ENCODE results near the gene SEPTIN1. TPM values are rescaled to one million over a fixed set of nuclear protein-coding genes. Genes with fewer than 3 reads are reported as not detected.

The SEPTIN1 gene
- total and polyA plus RNA-seq, 2 donors (not counting 1 experiment from before 2014, with no cell fraction given), result 0.17 TPM; not detected in 1

DNA sequence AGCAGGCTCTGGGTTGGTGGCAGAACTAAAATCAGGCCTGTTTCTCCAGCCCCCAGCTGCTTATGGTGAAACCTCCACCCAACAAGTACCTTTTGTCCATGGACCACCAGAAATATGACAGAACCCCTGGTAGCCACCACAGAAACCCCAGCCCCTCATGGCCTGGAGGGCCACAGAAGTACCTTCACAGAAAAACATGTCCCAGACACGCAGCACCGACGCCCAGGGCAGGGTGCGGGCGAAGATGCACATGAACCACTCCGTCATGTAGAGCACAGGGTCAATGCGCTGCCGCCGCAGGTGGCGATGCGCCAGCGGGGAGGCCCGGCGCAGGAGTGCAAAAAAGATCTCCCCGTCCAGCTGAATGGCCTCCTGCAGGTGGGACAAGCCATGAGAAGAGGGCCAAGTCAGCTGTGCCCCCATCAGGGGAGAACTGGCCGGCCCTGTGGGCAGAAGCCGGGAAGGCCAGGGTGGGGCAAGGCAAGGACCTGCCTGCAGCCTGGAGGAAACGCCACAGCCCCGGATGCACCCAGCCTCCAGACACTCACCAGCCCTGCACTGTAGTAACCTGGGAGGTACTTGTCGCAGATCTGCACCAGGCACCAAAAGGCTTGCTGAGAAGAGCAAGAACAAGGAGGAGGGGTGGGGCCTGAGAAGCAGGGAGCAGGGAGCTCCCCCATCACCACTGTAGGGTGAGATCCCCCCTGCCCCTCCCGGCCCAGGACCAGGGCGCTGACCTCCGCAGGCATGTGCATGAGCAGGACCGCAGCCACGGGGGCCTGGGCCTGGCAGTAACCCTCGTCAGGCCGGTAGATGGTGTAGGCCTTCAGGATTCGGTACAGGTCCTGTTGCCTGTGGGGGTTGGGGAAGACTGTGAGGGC is 23.1 kb downstream of the SEPTIN1 start:
- H3K79me2 ChIP-seq (ENCODE audit: control insufficient read depth, insufficient read depth, low read length), result peaks cover 37% of the 10 kb centered on the region
- H4K20me1 ChIP-seq (ENCODE audit: control insufficient read depth, extremely low read depth, insufficient read depth, low read length), result no peaks in the 10 kb centered on the region
- no peak overlapping the region for H3K9ac ChIP-seq (ENCODE audit: insufficient read depth, low read length)
- H3K27me3 ChIP-seq (ENCODE audit: control insufficient read depth, insufficient read depth, low read length), result no peaks in the 10 kb centered on the region
- no peak overlapping the region for H3K4me3 ChIP-seq (replicated peaks in 1 of 4; ENCODE audit: control extremely low read depth in 1 of 4, insufficient read depth in 1 of 4, low read depth in 3 of 4, low read length in 4 of 4)
- no peak overlapping the region for H2AFZ ChIP-seq (ENCODE audit: low read length)
- TF ChIP-seq, protein P1, sequence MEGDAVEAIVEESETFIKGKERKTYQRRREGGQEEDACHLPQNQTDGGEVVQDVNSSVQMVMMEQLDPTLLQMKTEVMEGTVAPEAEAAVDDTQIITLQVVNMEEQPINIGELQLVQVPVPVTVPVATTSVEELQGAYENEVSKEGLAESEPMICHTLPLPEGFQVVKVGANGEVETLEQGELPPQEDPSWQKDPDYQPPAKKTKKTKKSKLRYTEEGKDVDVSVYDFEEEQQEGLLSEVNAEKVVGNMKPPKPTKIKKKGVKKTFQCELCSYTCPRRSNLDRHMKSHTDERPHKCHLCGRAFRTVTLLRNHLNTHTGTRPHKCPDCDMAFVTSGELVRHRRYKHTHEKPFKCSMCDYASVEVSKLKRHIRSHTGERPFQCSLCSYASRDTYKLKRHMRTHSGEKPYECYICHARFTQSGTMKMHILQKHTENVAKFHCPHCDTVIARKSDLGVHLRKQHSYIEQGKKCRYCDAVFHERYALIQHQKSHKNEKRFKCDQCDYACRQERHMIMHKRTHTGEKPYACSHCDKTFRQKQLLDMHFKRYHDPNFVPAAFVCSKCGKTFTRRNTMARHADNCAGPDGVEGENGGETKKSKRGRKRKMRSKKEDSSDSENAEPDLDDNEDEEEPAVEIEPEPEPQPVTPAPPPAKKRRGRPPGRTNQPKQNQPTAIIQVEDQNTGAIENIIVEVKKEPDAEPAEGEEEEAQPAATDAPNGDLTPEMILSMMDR (conservative IDR thresholded peaks at IDR 0.05 in 1 of 2, IDR thresholded peaks at IDR 0.05 in 1 of 2; ENCODE audit: low read depth in 1 of 2, low read length in 2 of 2), result no peak
- no peak for TF ChIP-seq EZH2 (IDR thresholded peaks at IDR 0.05; ENCODE audit: low read length, missing control alignments)
- H3K36me3 ChIP-seq (ENCODE audit: control insufficient read depth, insufficient read depth, low read length), result peaks cover 16% of the 10 kb centered on the region
- no peaks in the 10 kb centered on the region for H3K9me3 ChIP-seq (ENCODE audit: control insufficient read depth, insufficient read depth, low read depth, low read length)
- peaks cover 12% of the 10 kb centered on the region for H3K4me1 ChIP-seq (ENCODE audit: control insufficient read depth, extremely low read depth, insufficient read depth, low read length)
- no peak overlapping the region for H3K4me2 ChIP-seq (ENCODE audit: extremely low read depth, insufficient read depth, low read length)
- H3K27ac ChIP-seq (ENCODE audit: insufficient read depth, low read length), result no peak overlapping the region
- DNase-seq (ENCODE audit: low read depth in 2 of 2), result no peak

GRCh38 chr16:30358577-30358936 is 23.8 kb downstream of the SEPTIN1 start:
- no peak overlapping the region for H3K4me2 ChIP-seq (ENCODE audit: extremely low read depth, insufficient read depth, low read length)
- H3K9ac ChIP-seq (ENCODE audit: insufficient read depth, low read length), result no peak overlapping the region
- no peaks in the 10 kb centered on the region for H3K27me3 ChIP-seq (ENCODE audit: control insufficient read depth, insufficient read depth, low read length)
- H2AFZ ChIP-seq (ENCODE audit: low read length), result no peak overlapping the region
- no peaks in the 10 kb centered on the region for H3K9me3 ChIP-seq (ENCODE audit: control insufficient read depth, insufficient read depth, low read depth, low read length)
- H3K27ac ChIP-seq (ENCODE audit: insufficient read depth, low read length), result no peak overlapping the region
- peaks cover 17% of the 10 kb centered on the region for H3K4me1 ChIP-seq (ENCODE audit: control insufficient read depth, extremely low read depth, insufficient read depth, low read length)
- H3K36me3 ChIP-seq (ENCODE audit: control insufficient read depth, insufficient read depth, low read length), result peaks cover 18% of the 10 kb centered on the region
- H3K79me2 ChIP-seq (ENCODE audit: control insufficient read depth, insufficient read depth, low read length), result peaks cover 40% of the 10 kb centered on the region
- no peak overlapping the region for H3K4me3 ChIP-seq (replicated peaks in 1 of 4; ENCODE audit: control extremely low read depth in 1 of 4, insufficient read depth in 1 of 4, low read depth in 3 of 4, low read length in 4 of 4)
- DNase-seq (ENCODE audit: low read depth in 2 of 2), result no peak
- TF ChIP-seq, protein P1 (conservative IDR thresholded peaks at IDR 0.05 in 1 of 2, IDR thresholded peaks at IDR 0.05 in 1 of 2; ENCODE audit: low read depth in 1 of 2, low read length in 2 of 2), result no peak
- TF ChIP-seq EZH2 (IDR thresholded peaks at IDR 0.05; ENCODE audit: low read length, missing control alignments), result no peak
- no peaks in the 10 kb centered on the region for H4K20me1 ChIP-seq (ENCODE audit: control insufficient read depth, extremely low read depth, insufficient read depth, low read length)

DNA sequence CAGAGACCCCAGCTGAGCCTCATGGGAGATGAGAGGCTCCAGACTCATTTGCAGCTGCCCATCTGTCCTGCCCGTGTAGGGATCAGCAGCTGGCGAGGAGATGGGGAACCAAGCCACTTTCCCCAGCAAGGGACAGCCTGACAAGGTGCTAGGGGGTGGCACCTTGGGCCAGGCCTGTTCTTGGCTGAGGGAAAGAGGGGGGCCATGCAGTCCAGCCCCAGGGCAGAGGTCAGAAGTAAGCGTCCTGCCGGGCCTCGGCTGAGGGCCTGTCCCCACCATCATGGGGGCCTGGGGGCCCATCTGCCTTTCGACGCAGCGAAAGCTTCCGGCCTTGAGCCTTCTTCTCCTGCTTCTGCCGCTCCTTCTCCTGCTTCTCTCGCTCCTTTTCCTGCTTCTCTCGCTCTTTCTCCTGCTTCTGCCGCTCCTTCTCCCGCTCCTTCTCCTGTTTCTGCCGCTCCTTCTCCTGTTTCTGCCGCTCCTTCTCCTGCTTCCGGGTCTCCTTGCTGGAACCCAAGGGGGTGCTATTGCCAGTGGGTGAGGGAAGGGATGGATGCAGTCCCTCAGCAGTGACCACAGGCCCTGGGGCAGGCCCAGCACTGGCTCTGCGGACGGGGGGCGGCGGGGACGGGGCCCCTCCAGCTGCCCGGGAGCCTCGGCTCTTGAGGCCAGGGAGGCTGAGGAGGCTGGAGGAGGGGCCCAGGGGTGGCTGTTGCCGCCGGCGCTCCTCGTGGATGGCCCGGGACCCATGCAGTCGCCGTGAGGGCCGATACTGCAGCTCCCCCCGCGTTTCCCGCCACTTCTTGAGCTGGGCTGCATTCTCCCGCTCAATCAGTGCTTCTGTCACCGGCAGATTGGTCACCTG is 24.4 kb downstream of the SEPTIN1 start:
- Histone ChIP-seq H4K20me1 (ENCODE audit: control insufficient read depth, extremely low read depth, insufficient read depth, low read length) (no peaks in the 10 kb centered on the region), H3K9me3 (ENCODE audit: control insufficient read depth, insufficient read depth, low read depth, low read length) (no peaks in the 10 kb centered on the region), H2AFZ (ENCODE audit: low read length) (no peak overlapping the region), H3K27ac (ENCODE audit: insufficient read depth, low read length) (no peak overlapping the region), H3K79me2 (ENCODE audit: control insufficient read depth, insufficient read depth, low read length) (peaks cover 41% of the 10 kb centered on the region), H3K4me2 (ENCODE audit: extremely low read depth, insufficient read depth, low read length) (no peak overlapping the region), H3K9ac (ENCODE audit: insufficient read depth, low read length) (no peak overlapping the region), H3K27me3 (ENCODE audit: control insufficient read depth, insufficient read depth, low read length) (no peaks in the 10 kb centered on the region), H3K36me3 (ENCODE audit: control insufficient read depth, insufficient read depth, low read length) (peaks cover 22% of the 10 kb centered on the region), H3K4me3 (replicated peaks in 1 of 4; ENCODE audit: control extremely low read depth in 1 of 4, insufficient read depth in 1 of 4, low read depth in 3 of 4, low read length in 4 of 4) (no peak overlapping the region), H3K4me1 (ENCODE audit: control insufficient read depth, extremely low read depth, insufficient read depth, low read length) (peaks cover 19% of the 10 kb centered on the region)
- TF ChIP-seq EZH2 (IDR thresholded peaks at IDR 0.05; ENCODE audit: low read length, missing control alignments), result no peak
- TF ChIP-seq, protein P1 (conservative IDR thresholded peaks at IDR 0.05 in 1 of 2, IDR thresholded peaks at IDR 0.05 in 1 of 2; ENCODE audit: low read depth in 1 of 2, low read length in 2 of 2), result no peak
- no peak for DNase-seq (ENCODE audit: low read depth in 2 of 2)

Measured in fibroblast of lung (primary cell).